GM19328 (cell line): ENCODE data around the gene GALNT8.
"Not testable (repeated sequence)": the region's sequence is repeated elsewhere in the genome, so short reads cannot be mapped to it uniquely, and the experiment has no call there.

Source experiments
- ATAC-seq: cut with Tn5 transposase; IDR thresholded peaks from one replicate; pipeline ENCODE4 v1.9.1; 2021; ENCODE audit warnings: mild to moderate bottlenecking, moderate library complexity; ENCODE audit not compliant: unreplicated experiment

The GALNT8 gene, protein sequence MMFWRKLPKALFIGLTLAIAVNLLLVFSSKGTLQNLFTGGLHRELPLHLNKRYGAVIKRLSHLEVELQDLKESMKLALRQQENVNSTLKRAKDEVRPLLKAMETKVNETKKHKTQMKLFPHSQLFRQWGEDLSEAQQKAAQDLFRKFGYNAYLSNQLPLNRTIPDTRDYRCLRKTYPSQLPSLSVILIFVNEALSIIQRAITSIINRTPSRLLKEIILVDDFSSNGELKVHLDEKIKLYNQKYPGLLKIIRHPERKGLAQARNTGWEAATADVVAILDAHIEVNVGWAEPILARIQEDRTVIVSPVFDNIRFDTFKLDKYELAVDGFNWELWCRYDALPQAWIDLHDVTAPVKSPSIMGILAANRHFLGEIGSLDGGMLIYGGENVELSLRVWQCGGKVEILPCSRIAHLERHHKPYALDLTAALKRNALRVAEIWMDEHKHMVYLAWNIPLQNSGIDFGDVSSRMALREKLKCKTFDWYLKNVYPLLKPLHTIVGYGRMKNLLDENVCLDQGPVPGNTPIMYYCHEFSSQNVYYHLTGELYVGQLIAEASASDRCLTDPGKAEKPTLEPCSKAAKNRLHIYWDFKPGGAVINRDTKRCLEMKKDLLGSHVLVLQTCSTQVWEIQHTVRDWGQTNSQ

DNA sequence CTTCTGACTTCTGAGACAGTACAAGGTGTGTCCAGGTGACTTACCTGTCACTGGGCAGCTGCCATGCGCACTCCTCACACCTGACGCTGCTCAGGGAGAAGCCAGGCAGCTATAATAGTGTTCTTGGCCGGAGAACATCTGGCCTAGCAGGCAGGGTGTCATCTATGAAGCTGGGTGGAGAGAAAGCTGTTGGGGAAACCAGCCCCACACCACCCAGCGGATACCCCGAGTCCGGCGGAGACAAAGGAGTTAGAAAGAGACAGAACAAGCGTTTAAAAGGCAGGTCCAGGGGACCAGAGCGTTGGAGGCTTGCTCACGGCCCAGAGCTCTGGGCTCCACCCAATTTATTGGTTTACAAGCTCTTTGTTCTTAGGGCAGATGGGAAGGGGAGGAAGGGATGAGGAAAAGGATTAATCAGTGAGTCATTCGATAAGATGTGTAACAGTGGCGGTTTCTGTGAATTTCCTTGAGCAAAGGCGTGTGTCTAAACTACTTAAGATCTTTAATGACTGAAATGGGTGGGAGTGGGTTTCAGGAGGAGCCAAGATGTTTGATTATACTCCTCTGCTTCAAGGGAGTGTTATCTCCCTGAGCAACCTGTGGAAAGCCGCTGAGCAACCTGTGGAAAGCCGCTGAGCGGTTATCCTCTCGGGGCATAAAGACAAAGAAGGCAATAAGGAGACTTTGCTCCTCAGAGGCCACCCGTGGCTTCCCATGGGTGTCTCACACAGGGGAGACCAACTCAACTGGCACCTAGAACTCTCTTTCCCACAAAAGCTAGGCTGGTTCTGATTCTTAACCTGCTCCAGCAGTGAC is at the start of gene GALNT8:
Gene GALNT8, plus strand, starts transcription at position 580 of the 816 bp plus-strand sequence. CDS start 278 bp downstream, outside the sequence.
- no peak for ATAC-seq

DNA sequence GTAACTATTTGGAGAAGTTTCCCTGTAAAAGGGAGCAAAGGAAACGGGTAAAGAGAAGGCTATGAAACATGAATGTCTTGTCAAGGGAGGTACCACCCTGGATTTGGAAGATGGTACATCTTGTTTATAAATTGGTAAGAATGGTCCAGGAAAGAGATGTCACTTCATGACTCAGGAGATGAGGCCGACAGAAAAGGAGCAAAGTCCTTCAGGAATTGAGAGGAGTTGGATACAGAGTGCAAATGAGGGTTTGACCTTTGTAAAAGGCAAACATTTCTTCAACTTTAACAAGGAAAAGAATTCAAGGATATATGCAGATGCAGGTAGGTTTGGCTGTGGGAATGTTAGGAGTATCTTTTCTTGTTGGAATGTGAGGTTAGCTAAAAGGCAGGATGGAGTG is 40.5 kb upstream of the GALNT8 start:
- no peak for ATAC-seq

DNA sequence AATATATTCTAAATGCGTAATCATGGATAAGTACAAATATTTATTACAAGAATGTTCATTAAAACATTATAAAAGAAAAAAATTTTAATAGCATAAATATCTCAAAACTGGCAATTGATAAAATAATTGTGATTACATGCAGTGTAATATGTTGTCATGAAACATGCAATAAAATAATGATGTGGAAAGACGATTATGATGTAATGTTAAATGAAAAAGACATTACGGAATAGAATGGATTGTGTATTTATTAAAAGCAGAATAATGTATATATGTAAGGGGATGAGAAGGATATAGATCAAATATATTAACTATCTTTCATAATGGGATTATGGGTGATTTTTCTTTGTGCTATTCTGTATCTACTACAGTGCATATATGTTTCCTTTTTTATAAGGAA is 38.5 kb upstream of the GALNT8 start:
- ATAC-seq: no peak

DNA sequence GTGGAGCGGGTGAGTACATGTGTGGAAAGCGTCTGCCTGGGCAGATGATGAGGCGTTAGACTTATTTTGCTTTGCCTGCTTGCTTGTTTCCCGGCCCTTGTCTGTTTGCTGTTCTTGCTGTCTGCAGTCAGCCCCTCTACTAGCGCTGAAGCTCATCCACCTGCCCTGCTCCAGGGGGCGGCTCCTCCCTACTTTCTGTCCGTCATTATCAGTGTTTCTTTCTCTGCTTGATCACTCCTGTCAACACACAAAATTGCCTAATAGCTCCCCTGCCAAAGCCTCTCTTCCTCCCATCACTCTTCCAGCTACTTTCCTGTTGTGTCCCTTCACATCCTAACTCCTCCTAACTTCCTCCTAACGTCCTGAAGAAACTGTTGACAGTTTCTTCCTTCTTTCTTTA is 34.9 kb upstream of the GALNT8 start:
- ATAC-seq: no peak

DNA sequence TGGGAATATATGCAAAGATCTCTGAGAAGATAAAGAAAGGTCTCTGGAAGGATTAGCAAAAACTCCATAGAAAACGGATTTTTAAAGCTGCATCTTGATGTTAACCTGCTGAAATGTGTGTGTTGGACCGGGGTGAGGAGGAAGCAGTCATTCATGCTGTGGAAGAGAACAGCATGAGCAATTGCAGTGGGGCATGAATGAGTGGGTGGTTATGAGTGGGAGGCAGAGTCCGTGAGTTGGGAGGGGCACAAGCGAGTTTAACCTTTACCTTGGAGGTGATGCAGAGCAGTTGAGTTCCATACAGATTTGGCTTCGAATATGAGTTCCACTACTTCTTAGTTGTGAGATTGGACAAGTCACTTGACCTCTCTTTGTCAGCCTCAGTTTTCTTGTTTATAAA is 29.4 kb upstream of the GALNT8 start:
- no peak for ATAC-seq

DNA sequence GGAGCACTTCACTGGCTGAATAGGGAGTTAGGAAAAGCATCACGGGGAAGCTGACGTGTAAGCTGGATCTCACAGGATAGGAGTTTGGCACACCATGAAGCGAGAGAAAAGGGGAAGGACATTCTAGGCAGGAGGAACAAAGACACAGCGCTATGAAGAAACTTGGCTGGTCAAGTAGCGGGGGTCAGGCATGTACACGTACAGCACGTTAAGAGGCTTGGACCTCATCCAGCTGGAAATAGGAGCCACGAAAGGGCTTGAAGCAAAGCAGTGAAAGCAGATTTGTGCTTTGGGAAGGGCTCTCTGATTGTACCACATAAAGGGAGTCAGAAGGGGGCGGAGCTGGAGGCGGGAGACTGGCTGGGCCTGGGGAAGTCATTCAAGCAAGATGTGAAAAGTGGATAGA is 19.6 kb upstream of the GALNT8 start:
- ATAC-seq: no peak

DNA sequence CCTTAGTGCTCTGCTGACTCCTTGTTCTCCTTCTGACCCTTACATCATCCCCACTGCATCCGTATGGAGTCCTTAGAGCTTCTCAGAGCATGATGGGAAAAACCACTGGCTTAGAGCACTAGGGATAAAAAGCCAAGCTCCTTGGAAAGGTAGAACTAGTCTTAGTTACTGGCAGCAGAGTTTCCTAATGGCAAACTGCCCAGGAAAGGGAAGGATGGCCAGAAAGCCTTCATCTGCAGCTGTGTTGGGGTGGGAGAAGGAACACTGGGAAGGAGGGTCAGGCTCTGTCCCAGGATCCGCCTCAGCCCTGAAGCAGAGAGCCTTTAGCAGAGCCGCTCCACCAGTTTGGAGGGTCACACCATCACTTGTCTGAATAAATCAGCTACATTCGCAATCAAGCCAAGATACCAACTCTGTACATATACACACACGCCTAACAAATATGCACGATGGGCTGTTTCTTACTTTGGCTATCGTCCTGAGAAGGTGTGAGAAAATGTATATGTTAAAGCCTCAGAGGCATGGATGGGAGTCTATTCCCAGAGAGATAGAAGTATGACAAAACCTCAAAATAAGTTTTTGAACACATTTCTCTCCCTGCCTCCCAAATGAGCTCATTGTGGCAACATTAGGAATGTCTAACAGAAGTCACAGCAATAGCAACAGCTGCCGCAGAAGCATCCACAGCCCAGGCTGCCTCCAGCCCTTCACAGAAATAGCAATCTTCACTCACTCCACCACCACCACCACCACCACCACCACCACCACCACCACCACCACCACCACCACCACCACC is 18.6 kb upstream of the GALNT8 start:
- no peak for ATAC-seq

DNA sequence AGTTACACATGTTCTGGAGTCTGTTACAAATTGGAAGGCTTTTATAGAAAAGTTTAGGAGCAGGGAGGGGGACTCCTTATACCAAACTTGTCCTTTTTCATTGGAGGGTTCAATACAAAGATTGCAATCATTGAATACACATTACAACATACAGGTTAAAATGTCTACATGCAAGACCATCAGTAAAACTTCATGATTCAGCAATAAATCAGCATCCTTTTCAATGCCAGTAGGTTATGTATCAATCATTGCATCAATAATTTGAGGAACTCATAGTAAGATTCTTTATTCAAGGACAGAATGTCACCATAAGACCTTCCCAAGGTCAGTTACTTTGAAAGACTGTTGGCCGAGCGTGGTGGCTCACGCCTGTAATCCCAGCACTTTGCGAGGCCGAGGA is 16.5 kb upstream of the GALNT8 start:
- ATAC-seq: no peak

DNA sequence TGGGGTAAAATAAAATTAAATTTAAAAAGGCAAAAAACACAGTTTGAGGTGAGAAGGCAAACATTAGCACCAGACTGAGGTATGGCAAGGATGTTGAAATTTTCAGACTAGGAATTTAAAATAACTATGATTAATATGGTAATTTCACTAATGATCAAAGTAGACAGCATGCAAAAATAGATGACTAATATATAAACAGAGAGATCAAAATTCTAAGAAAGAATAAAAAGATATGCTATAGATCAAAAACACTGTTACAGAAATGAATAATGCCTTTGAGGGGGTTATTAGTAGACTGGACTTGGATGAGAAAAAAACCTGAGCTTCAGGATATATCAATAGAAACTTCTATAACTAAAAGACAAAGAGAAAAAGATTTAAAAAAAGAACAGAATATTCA is 14.4 kb upstream of the GALNT8 start:
- ATAC-seq: no peak

DNA sequence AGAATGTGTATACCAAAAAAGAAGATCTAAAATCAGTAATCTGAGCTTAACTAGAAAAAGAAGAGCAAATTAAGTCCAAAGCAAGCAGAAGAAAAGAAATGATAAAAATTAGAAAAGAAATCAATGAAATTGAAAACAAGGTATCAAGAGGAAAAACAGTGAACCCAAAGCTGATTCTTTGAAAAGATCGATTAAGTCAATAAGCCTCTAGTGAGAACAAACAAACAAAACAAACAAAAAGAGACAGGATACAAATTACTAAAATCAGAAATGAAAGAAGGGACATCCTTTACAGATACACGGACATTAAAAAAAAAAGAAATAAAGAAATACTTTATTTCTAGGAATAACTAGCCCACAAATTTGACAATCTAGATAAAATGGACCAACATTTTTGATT is 12.9 kb upstream of the GALNT8 start:
- ATAC-seq: no peak

DNA sequence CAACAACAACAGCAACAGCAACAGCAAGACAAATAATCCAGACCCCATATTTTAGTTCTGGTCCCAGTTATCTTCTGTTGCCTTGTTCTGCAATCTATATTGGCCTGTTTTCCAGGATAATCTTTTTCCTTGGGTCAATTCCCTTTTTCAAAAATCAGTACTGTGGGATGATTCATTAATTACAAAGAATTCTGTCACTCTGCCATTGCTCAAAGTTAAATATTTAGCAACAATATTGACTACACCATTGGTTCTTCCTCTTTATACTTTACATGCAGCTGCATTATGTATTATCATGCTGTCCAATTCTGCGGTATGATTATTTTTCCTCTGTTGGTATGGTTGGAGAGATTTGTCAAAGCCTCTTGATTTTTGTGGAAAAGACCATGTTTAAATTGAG is 10.1 kb upstream of the GALNT8 start:
- no peak for ATAC-seq

DNA sequence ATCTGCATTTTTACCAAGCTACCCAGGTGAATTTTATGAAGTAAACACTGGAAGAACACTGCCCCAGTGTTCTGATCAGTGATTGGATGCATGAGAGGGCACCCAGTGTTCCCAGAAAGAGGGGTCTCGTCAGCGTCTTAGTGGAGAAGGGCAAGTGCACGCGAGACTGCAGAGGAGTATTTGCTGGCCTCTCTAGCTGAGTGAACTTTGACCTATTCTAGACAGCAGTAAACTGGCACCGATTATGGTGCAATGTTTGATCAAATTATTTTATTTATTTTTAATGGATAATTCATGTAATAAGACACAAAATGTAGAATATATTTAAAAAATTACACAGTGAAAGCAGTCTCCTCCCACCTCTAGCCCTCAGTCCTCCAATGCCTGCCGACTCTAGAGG is 5.3 kb upstream of the GALNT8 start:
- ATAC-seq: no peak

DNA sequence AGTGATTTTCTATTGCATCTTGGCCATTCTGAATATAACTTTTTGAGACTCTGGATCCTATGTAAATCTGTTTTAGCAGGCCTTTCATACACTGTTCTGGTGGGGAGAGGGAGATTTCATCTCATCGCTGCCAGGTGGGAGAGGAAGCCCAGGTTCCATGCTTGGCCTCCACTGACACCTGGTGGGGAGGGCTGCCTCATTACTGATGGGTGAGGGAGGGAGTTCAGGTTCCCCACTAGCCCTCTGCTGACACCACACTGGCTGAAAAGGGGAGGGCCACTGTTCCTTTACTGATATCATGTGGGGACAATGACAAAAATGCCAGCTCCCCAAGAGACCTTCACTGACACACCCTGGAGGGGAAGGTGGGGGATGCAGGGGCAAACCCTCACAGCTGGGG is 2.4 kb upstream of the GALNT8 start:
- ATAC-seq: no peak

DNA sequence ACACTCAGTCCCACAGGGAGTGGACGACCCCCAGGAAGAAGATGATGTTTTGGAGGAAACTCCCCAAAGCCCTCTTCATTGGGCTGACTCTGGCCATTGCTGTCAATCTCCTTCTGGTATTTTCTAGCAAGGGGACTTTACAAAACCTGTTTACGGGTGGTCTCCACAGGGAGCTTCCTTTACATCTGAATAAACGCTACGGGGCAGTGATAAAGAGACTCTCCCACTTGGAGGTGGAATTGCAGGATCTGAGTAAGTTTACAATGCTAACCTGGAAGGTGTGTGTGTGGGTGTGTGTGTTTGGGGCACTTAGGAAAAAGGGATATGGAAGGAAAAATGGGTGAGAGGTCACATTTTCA is 416 bp downstream of the GALNT8 start:
- no peak for ATAC-seq

DNA sequence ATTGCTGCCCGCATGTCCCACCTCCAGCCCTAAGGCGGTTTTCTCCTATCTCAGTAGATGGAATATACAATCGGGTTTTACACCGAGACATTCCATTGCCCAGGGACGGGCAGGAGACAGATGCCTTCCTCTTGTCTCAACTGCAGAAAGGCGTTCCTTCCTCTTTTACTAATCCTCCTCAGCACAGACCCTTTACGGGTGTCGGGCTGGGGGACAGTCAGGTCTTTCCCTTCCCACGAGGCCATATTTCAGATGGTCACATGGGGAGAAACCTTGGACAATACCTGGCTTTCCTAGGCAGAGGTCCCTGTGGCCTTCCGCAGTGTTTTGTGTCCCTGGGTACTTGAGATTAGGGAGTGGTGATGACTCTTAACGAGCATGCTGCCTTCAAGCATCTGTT is 1.4 kb downstream of the GALNT8 start:
- not testable (repeated sequence) for ATAC-seq

DNA sequence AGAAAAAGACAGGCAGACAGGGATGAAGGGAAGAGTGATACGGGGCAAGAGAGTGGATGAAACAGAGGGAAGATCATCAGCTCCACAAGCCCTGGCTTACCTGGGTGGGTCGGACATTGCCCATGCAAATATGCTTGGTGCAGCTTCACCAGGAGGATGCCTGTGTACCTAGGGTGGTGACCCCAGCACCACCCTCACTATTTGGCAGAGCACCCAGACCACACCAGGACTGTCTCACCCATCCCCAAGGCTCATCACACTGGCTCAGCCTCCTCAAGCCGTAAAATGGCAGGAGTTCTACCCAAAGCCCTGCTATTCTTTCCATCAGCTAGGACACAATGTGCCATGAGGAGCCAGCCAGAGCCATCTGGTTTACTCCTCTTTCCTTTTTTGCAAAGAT is 3.0 kb downstream of the GALNT8 start:
- ATAC-seq: no peak

DNA sequence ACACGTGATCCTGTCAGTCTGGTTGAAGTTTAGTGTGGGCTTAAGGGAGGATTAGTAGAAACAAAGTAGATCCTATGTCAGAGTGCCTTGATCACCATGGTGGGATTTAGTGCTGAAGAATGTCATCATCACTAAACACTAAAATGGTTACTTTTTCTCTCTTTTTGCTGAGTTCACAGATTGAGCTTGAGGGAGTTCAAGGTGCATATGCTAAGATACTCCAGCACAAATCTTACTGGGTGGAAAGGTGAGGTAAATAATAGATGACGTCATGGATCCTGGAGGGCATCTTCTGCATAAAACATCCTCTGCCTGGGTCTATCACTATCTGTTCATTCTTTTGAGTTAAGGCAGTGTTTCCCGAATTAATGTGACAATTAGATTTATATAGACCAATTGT is 4.9 kb downstream of the GALNT8 start:
- ATAC-seq: no peak

DNA sequence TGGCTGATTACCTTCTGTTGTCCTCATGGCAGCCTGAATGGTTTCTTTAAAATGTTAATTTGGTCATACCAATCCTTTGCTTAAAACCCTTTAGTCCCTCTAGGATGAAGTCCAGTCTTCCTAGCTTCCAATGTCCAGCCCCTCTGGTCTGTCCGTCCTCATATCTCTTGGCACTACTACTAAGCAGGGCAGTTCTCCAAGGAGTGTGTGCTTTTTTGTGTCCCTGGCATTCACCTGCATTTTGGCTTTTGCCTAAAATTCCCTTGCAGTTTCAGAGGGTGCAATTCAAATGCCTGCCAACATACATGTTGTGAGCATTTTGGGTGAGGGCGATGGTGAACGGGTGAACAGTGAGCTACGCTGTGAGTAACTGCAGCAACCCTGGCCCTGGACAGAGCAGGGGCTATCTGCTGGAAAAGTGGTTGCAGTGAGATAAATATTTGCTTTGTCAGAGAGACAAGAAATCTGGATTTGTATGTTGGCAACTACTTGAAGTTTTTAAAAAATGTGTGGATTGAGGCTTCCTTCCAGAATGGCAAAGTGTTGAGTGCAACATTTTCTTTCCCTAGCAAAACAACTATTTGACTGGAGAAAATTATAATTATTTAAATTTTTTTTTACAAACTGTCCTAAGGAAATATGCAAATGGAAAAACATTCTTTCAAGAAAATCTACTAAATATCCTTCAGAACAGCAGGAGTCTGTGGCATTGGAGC is 14.6 kb downstream of the GALNT8 start:
- ATAC-seq: no peak

DNA sequence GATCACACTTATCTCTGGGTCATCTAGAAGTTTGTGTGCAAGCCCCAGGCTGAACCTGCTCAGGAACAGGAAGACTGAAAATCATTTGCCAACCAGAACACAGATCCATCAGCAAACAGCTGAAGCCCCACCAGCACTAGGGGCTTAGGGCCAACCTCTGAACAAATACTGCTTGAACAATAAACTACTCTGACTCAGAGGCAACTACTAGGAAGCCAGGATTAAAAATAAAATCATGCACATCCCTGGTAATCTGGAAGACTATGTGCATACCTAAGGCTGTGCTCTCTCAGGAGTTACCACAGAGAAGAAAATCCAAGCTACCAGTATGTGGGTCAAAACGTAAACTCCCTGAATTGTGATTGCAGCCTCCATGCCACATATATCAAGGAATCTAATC is 15.9 kb downstream of the GALNT8 start:
- ATAC-seq: no peak

DNA sequence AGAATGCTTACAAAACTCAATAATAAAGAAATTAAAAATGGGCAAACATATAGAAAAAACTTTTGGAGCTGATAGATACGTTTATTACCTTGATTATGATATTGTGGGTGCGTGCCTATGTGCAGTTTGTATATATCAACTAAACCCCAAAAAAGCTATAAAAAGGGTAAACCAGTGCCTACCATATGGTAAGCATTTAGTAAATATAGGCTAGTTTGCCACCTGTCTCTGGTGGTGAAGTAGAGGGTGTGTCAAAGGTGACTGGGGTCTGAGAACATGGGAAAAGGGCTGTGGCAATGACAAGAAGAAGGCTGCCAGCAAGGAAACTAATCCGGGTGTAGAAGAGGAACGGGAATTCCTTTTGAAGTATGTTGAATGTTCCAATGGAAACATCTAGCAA is 18.3 kb downstream of the GALNT8 start:
- ATAC-seq: no peak
